Measurements from ENCODE around the gene UBR7. TPM values are rescaled to one million over a fixed set of nuclear protein-coding genes. Genes with fewer than 3 reads are reported as not detected.
"Not testable (repeated sequence)": the region's sequence is repeated elsewhere in the genome, so short reads cannot be mapped to it uniquely, and the experiment has no call there.

UBR7 gene
- total RNA-seq, 2 donors from 2014 or later = 24.1 to 28.1 TPM

DNA sequence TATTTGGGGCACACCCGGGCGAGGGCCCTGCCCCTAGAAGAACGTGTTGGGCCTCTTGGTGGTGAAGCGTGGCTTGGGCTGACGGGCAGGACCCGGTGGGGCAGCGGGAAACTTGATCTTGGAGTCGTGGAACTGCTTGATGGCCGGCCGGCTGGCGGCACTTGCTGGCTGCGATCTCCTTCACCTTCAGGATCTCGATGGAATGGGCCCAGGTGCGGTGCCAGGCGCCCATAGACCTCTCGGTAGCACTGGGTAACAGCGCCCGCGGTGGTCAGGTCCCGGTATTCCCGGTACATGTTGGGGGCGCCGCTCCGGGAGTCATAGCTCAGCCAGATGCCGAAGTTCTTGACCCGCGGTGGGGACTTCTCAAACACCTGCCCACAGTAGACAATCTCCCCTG, 16.5 kb downstream of the UBR7 start:
- no peak for DNase-seq (ENCODE audit: low spot score)
- no peaks in the 10 kb centered on the region for H3K4me1 ChIP-seq (ENCODE audit: control insufficient read depth in 1 of 2, low read depth in 2 of 2)
- TF ChIP-seq, protein P1, sequence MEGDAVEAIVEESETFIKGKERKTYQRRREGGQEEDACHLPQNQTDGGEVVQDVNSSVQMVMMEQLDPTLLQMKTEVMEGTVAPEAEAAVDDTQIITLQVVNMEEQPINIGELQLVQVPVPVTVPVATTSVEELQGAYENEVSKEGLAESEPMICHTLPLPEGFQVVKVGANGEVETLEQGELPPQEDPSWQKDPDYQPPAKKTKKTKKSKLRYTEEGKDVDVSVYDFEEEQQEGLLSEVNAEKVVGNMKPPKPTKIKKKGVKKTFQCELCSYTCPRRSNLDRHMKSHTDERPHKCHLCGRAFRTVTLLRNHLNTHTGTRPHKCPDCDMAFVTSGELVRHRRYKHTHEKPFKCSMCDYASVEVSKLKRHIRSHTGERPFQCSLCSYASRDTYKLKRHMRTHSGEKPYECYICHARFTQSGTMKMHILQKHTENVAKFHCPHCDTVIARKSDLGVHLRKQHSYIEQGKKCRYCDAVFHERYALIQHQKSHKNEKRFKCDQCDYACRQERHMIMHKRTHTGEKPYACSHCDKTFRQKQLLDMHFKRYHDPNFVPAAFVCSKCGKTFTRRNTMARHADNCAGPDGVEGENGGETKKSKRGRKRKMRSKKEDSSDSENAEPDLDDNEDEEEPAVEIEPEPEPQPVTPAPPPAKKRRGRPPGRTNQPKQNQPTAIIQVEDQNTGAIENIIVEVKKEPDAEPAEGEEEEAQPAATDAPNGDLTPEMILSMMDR (IDR thresholded peaks at IDR 0.05) = no peak
- ATAC-seq (ENCODE audit: insufficient number of reproducible peaks, low FRiP score, low read depth) = no peak
- no peak overlapping the region for H3K4me3 ChIP-seq
- peaks cover 47% of the 10 kb centered on the region for H3K36me3 ChIP-seq
- H3K27me3 ChIP-seq (replicated peaks; ENCODE audit: insufficient read depth) = no peaks in the 10 kb centered on the region
- no peaks in the 10 kb centered on the region for H3K9me3 ChIP-seq
- no peak overlapping the region for H3K27ac ChIP-seq

DNA sequence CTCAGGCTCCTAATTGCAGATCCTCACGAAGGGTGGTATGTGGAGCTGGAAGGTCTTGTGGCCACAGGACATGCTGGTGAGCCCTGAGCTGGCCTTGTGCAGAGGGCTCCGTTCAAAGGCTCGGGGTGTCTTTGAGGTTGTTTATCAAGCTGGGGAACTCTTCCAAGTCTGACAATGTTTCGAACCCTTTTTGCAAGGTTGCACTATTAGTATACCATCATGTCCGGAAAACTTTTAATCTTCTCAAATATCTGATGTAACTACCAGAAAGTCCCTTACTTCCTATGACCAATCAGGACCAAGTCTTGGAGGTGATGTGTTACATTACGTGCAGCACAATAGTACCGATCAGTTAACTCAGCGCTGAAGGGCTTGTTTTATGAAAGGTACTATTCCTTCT, 21.5 kb downstream of the UBR7 start:
- no peak overlapping the region for H3K27ac ChIP-seq
- no peaks in the 10 kb centered on the region for H3K27me3 ChIP-seq (replicated peaks; ENCODE audit: insufficient read depth)
- no peak for ATAC-seq (ENCODE audit: insufficient number of reproducible peaks, low FRiP score, low read depth)
- H3K4me1 ChIP-seq (ENCODE audit: control insufficient read depth in 1 of 2, low read depth in 2 of 2) = peaks cover 3 to 11% of the 10 kb centered on the region in 2 donors
- TF ChIP-seq, protein P1 (IDR thresholded peaks at IDR 0.05) = no peak
- no peaks in the 10 kb centered on the region for H3K9me3 ChIP-seq
- no peak for DNase-seq (ENCODE audit: low spot score)
- H3K36me3 ChIP-seq = peaks cover 28% of the 10 kb centered on the region
- H3K4me3 ChIP-seq = no peak overlapping the region

DNA sequence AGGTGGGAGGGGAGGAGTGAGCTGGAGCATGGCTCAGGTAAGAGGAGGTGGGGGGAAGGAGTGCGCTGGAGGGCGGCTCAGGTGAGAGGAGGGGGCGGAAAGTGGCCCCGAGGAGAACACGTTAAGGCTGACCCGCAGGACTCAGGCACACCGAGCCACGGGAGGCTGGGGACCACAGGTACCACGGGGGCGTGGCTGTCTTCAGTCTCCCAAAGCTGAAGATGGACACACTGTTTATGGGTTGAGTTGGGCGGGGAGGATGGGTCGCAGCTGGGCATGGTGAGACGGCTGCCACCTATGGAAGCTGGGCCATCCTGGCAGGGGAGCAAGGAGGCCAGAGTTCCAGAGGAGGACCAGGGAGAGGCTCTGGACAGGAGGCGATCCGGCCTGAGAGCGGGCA, 23.5 kb downstream of the UBR7 start:
- no peak for DNase-seq (ENCODE audit: low spot score)
- no peak overlapping the region for H3K4me3 ChIP-seq
- ATAC-seq (ENCODE audit: insufficient number of reproducible peaks, low FRiP score, low read depth) = no peak

DNA sequence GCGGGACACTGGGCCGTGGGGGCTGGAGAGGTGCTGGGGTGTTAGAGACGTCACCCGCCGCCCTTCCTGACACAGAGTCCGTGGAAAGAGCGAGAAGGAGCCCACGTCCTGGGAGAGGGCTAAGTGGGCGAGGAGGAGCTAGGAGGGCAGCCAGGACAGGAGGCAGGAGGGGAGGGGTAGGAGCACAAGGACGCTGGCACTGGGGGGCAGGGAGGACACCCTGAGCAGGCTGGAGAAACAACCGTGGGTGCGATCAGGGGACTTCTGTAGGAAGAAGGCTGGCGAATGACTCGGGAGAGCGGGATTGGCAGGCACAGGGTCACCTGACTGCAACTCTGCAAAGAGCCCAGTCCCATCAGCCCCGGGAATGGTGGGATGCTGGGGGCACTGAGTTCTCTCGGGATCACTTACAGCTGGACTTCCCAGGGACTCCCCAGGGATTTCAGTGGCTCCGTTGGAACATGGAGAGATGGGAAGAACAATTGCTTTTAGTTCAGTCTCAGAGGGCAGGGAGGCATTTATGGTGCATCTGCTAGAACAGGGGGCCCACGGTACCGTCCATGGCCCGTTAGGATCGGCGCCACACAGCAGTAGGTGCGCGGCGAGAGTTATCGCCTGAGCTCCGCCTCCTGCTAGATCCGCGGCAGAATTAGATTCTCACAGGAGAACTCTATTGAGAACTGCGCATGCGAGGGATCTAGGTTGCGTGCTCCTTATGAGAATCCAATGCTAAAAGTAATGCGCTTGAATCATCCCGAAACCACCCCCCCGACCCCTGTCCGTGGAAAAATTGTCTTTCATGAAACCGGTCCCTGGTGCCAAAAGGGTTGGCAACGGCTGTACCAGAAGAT, 24.3 kb downstream of the UBR7 start:
- Histone ChIP-seq H3K27me3 (replicated peaks; ENCODE audit: insufficient read depth) (no peaks in the 10 kb centered on the region), H3K9me3 (no peaks in the 10 kb centered on the region), H3K4me3 (peak overlapping the region; percentile 71), H3K4me1 (ENCODE audit: control insufficient read depth in 1 of 2, low read depth in 2 of 2) (peaks cover 3 to 11% of the 10 kb centered on the region in 2 donors), H3K36me3 (peaks cover 18% of the 10 kb centered on the region), H3K27ac (no peak overlapping the region)
- DNase-seq (ENCODE audit: low spot score) (no peak), ATAC-seq (ENCODE audit: insufficient number of reproducible peaks, low FRiP score, low read depth) (no peak)
- TF ChIP-seq, protein P1 (IDR thresholded peaks at IDR 0.05) = no peak

More for the DNA sequence above, 23.5 kb downstream of the UBR7 start:
- TF ChIP-seq, protein P1 (IDR thresholded peaks at IDR 0.05) = no peak
- H3K36me3 ChIP-seq = peaks cover 21% of the 10 kb centered on the region
- no peaks in the 10 kb centered on the region for H3K9me3 ChIP-seq
- H3K27ac ChIP-seq = no peak overlapping the region
- H3K27me3 ChIP-seq (replicated peaks; ENCODE audit: insufficient read depth) = no peaks in the 10 kb centered on the region
- peaks cover 3 to 11% of the 10 kb centered on the region in 2 donors for H3K4me1 ChIP-seq (ENCODE audit: control insufficient read depth in 1 of 2, low read depth in 2 of 2)

DNA sequence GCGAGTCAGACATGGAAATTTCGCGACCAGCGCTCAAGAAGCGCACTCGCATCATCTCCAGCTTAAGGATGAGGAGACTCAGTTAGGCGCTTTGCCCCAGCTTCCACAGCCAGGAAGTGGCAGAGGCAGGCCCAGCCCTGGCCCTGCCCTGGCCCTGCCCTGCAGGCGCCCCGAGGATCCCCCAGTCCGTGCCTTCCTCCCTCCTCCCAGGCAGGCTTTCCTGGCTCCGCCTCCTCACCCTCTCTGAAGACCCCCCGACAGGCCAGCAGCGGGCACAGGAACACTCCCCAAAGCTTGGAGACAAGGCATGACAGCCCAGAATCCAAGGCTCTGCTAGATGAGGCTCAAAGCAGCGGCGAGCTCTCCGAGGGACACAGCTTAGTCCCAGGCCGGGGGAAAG, 25.1 kb downstream of the UBR7 start:
- H3K36me3 ChIP-seq = peaks cover 16% of the 10 kb centered on the region
- DNase-seq (ENCODE audit: low spot score) (no peak), ATAC-seq (ENCODE audit: insufficient number of reproducible peaks, low FRiP score, low read depth) (no peak)
- no peak overlapping the region for H3K27ac ChIP-seq
- H3K9me3 ChIP-seq = no peaks in the 10 kb centered on the region
- TF ChIP-seq, protein P1 (IDR thresholded peaks at IDR 0.05) = no peak
- peaks cover 3 to 11% of the 10 kb centered on the region in 2 donors for H3K4me1 ChIP-seq (ENCODE audit: control insufficient read depth in 1 of 2, low read depth in 2 of 2)
- H3K27me3 ChIP-seq (replicated peaks; ENCODE audit: insufficient read depth) = no peaks in the 10 kb centered on the region
- H3K4me3 ChIP-seq = peak overlapping the region; percentile 71

DNA sequence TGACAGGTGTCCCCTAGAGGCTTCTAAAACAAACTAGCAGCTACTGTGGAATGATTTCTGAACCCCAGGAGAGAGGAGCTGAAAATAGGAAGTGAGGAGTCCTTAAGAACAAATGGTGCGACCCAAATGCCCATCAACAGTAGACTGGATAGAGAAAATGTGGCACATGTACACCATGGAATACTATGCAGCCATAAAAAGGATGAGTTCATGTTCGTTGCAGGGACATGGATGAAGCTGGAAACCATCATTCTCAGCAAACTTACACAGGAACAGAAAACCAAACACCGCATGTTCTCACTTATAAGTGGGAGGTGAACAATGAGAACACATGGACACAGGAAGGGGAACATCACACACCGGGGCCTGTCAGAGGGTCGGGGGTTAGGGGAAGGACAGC, 26.0 kb downstream of the UBR7 start:
- H3K9me3 ChIP-seq; H3K27me3 ChIP-seq (replicated peaks; ENCODE audit: insufficient read depth); DNase-seq (ENCODE audit: low spot score); H3K4me3 ChIP-seq; H3K36me3 ChIP-seq; H3K27ac ChIP-seq; ATAC-seq (ENCODE audit: insufficient number of reproducible peaks, low FRiP score, low read depth): not testable (repeated sequence)
- peaks cover 3 to 11% of the 10 kb centered on the region in 2 donors for H3K4me1 ChIP-seq (ENCODE audit: control insufficient read depth in 1 of 2, low read depth in 2 of 2)
